Thymus (tissue), 11 donors: ENCODE data around the gene CD2. TPM values are rescaled to one million over a fixed set of nuclear protein-coding genes. Genes with fewer than 3 reads are reported as not detected.

ENCODE experiments used
- DNase-seq, 9 donors: peaks; one replicate each; pipeline ENCODE4 v3.0.0-alpha.2; 2013; ENCODE audit warnings: low spot score in 9 of 9, low read depth in 6 of 9, missing footprints in 1 of 9
- H3K27ac ChIP-seq, 2 donors: one replicate each; pipeline ENCODE4 v1.5.1; 2013; ENCODE audit warnings: control low read depth in 1 of 2, low read depth in 1 of 2, low read length in 1 of 2, mild to moderate bottlenecking in 1 of 2, moderate library complexity in 1 of 2
- H3K27me3 ChIP-seq, 2 donors: one replicate each; pipeline ENCODE4 v1.5.1; 2013; ENCODE audit warnings: low read length in 1 of 2; ENCODE audit not compliant: control insufficient read depth in 2 of 2, insufficient read depth in 1 of 2
- H3K36me3 ChIP-seq, 2 donors: one replicate each; pipeline ENCODE4 v1.5.1; 2013; ENCODE audit warnings: low read length in 1 of 2, mild to moderate bottlenecking in 1 of 2, moderate library complexity in 1 of 2; ENCODE audit not compliant: control insufficient read depth in 2 of 2, insufficient read depth in 2 of 2
- H3K4me1 ChIP-seq, 2 donors: one replicate each; pipeline ENCODE4 v1.5.1; 2013; ENCODE audit warnings: low read length in 2 of 2; ENCODE audit not compliant: control insufficient read depth in 2 of 2, insufficient read depth in 2 of 2
- H3K4me3 ChIP-seq, 2 donors: one replicate each; pipeline ENCODE4 v1.5.1; 2013; ENCODE audit warnings: low read length in 2 of 2, control low read depth in 1 of 2, mild to moderate bottlenecking in 1 of 2
- H3K9me3 ChIP-seq, 2 donors: one replicate each; pipeline ENCODE4 v1.5.1; 2013; ENCODE audit warnings: low read length in 1 of 2, mild to moderate bottlenecking in 1 of 2; ENCODE audit not compliant: control insufficient read depth in 2 of 2, insufficient read depth in 1 of 2
- WGBS: extraction: QIAGEN DNeasy Blood & Tissue Kit; methylation state at CpG from one replicate; pipeline ENCODE4 v1.1.7; 2013; 5-methylcytosine and 5-hydroxymethylcytosine counted together
- polyA plus RNA-seq: library from polyadenylated mRNA; stranded (reverse); fragments of 200-250 nt; gene quantifications from one replicate; pipeline ENCODE4 v1.2.3, GENCODE V29; 2013
- total RNA-seq: library from RNA; stranded (reverse); fragments of 120-200 nt; gene quantifications from one replicate; pipeline ENCODE4 v1.2.4, GENCODE V29; 2013
- donor health status: healthy.

The CD2 gene
- total and polyA plus RNA-seq, 2 donors = 171 to 244 TPM

- Histone ChIP-seq H3K27ac (peak overlapping the region; percentile 61 to 68), H3K4me1 (peaks cover 14 to 28% of the 10 kb centered on the region in 2 donors)
- no peak for DNase-seq
These were observed 54.7 kb downstream of the CD2 start for GRCh38 chr1:116808848-116809508.

GRCh38 chr1:116811321-116811720 is 57.1 kb downstream of the CD2 start:
- Histone ChIP-seq H3K27ac (no peak overlapping the region), H3K9me3 (peaks cover 0 to 3% of the 10 kb centered on the region in 2 donors), H3K4me3 (no peak overlapping the region), H3K4me1 (peaks cover 11 to 29% of the 10 kb centered on the region in 2 donors), H3K36me3 (peaks cover 0 to 4% of the 10 kb centered on the region in 2 donors), H3K27me3 (no peaks in the 10 kb centered on the region)
- DNase-seq = no peak
- WGBS = 97% methylated on average over 1 of the region's 1 CpG

More at GRCh38 chr1:116808848-116809508, 54.7 kb downstream of the CD2 start:
- H3K36me3 ChIP-seq = peaks cover 0 to 4% of the 10 kb centered on the region in 2 donors
- 95% methylated on average over 14 of the region's 14 CpGs for WGBS
- no peak overlapping the region for H3K4me3 ChIP-seq
- H3K27me3 ChIP-seq = no peaks in the 10 kb centered on the region
- peaks cover 0 to 3% of the 10 kb centered on the region in 2 donors for H3K9me3 ChIP-seq

- 55% methylated on average over 4 of the region's 4 CpGs for WGBS
- Histone ChIP-seq H3K27ac (peak overlapping the region; percentile 53 to 59), H3K9me3 (peaks cover 0 to 3% of the 10 kb centered on the region in 2 donors), H3K4me3 (no peak overlapping the region), H3K36me3 (peaks cover 0 to 4% of the 10 kb centered on the region in 2 donors), H3K4me1 (peaks cover 12 to 30% of the 10 kb centered on the region in 2 donors), H3K27me3 (no peaks in the 10 kb centered on the region)
- DNase-seq = peak in 2 of 9 donors; percentile 22 to 57
These were observed 60.9 kb downstream of the CD2 start for GRCh38 chr1:116814926-116815723.

GRCh38 chr1:116817582-116818064 is 63.4 kb downstream of the CD2 start:
- WGBS = 7% methylated on average over 2 of the region's 2 CpGs
- Histone ChIP-seq H3K27ac (no peak overlapping the region), H3K9me3 (peaks cover 0 to 3% of the 10 kb centered on the region in 2 donors), H3K4me3 (no peak overlapping the region), H3K4me1 (peaks cover 7 to 29% of the 10 kb centered on the region in 2 donors), H3K27me3 (no peaks in the 10 kb centered on the region), H3K36me3 (no peaks in the 10 kb centered on the region)
- DNase-seq = peak; percentile 50 to 88 (median 77)

Other genes starting within 250 kb of the CD2 start
- 12.7 TPM for gene CD58, start 183.4 kb upstream of the CD2 start, total RNA-seq
- 24.6 TPM for gene CD58, start 183.4 kb upstream of the CD2 start, polyA plus RNA-seq
- 12.5 TPM for gene IGSF3, start 86.7 kb upstream of the CD2 start, total RNA-seq
- 6.4 TPM for gene IGSF3, start 86.7 kb upstream of the CD2 start, polyA plus RNA-seq
- 19.7 TPM for gene PTGFRN, start 155.5 kb downstream of the CD2 start, total RNA-seq
- 26.0 TPM for gene PTGFRN, start 155.5 kb downstream of the CD2 start, polyA plus RNA-seq
- gene CD101, start 247.3 kb downstream of the CD2 start, total RNA-seq = 3.8 TPM
- 3.4 TPM for gene CD101, start 247.3 kb downstream of the CD2 start, polyA plus RNA-seq